ENCODE data around the gene CTCFL. TPM values are rescaled to one million over a fixed set of nuclear protein-coding genes. Genes with fewer than 3 reads are reported as not detected.

Gene CTCFL
- total and polyA plus RNA-seq, 8 donors: not detected

- Histone ChIP-seq H3K4me3 (no peak overlapping the region), H3K9me3 (no peaks in the 10 kb centered on the region), H3K27me3 (peaks cover 0 to 33% (median 20%) of the 10 kb centered on the region in 3 donors), H3K36me3 (no peaks in the 10 kb centered on the region), H3K4me1 (no peaks in the 10 kb centered on the region), H3K27ac (no peak overlapping the region)
- no peak for DNase-seq
- WGBS, 5 donors: 73 to 78% (median 74%) methylated on average over 8 of the region's 8 CpGs
- intact Hi-C loops (cut with DNase I; ENCODE audit: low total_unique reads): no loop called here
- TF ChIP-seq EP300 (IDR thresholded peaks at IDR 0.05): no peak
- TF ChIP-seq POLR2A (IDR thresholded peaks at IDR 0.05): no peak
- no peak for TF ChIP-seq POLR2AphosphoS5 (IDR thresholded peaks at IDR 0.05)
- no peak for TF ChIP-seq CTCF (IDR thresholded peaks at IDR 0.05)
These were observed 46.0 kb upstream of the CTCFL start for GRCh38 chr20:57570920-57571319.

GRCh38 chr20:57570145-57570850, 45.4 kb upstream of the CTCFL start:
- no peaks in the 10 kb centered on the region for H3K4me1 ChIP-seq
- TF ChIP-seq CTCF (IDR thresholded peaks at IDR 0.05): no peak
- TF ChIP-seq POLR2AphosphoS5 (IDR thresholded peaks at IDR 0.05): no peak
- H3K36me3 ChIP-seq: no peaks in the 10 kb centered on the region
- DNase-seq: no peak
- no peaks in the 10 kb centered on the region for H3K9me3 ChIP-seq
- intact Hi-C loops (cut with DNase I; ENCODE audit: low total_unique reads): no loop called here
- H3K4me3 ChIP-seq: no peak overlapping the region
- no peak overlapping the region for H3K27ac ChIP-seq
- 69 to 77% (median 73%) methylated on average over 20 of the region's 20 CpGs for WGBS, 5 donors
- peaks cover 0 to 33% (median 20%) of the 10 kb centered on the region in 3 donors for H3K27me3 ChIP-seq

GRCh38 chr20:57568960-57569359, 44.0 kb upstream of the CTCFL start:
- H3K27ac ChIP-seq: no peak overlapping the region
- DNase-seq: no peak

More at GRCh38 chr20:57568960-57569359, 44.0 kb upstream of the CTCFL start:
- no peak overlapping the region for H3K4me3 ChIP-seq
- no peaks in the 10 kb centered on the region for H3K9me3 ChIP-seq
- H3K4me1 ChIP-seq: no peaks in the 10 kb centered on the region
- TF ChIP-seq CTCF (IDR thresholded peaks at IDR 0.05): no peak
- TF ChIP-seq POLR2A (IDR thresholded peaks at IDR 0.05): no peak
- TF ChIP-seq EP300 (IDR thresholded peaks at IDR 0.05): no peak
- TF ChIP-seq POLR2AphosphoS5 (IDR thresholded peaks at IDR 0.05): no peak
- intact Hi-C loops (cut with DNase I; ENCODE audit: low total_unique reads): no loop called here
- no peaks in the 10 kb centered on the region for H3K36me3 ChIP-seq
- H3K27me3 ChIP-seq: peaks cover 0 to 33% (median 18%) of the 10 kb centered on the region in 3 donors
- WGBS, 5 donors: 84 to 88% (median 87%) methylated on average over 12 of the region's 12 CpGs
